MM.1S (cell line): ENCODE results near the gene DIP2B.

Source experiments
- EZH2 ChIP-seq: fragments of 300-600 bp; sonication (generic); optimal IDR thresholded peaks from 2 replicates; pipeline ENCODE3; 2017; ENCODE audit warnings: low read depth, mild to moderate bottlenecking, antibody characterized with exemption, low read length, mixed read lengths
- EZH2phosphoT487 ChIP-seq: fragments of 300-600 bp; sonication (generic); IDR thresholded peaks from 2 replicates; pipeline ENCODE4 v1.6.1; 2018; ENCODE audit warnings: antibody characterized with exemption, low read length
- TF ChIP-seq, protein P1 (sequence below): fragments of 300-600 bp; sonication (generic); IDR thresholded peaks from 2 replicates; pipeline ENCODE4 v1.5.1; 2016; ENCODE audit warnings: antibody characterized with exemption, low read length, mixed read lengths

- TF ChIP-seq, protein P1, sequence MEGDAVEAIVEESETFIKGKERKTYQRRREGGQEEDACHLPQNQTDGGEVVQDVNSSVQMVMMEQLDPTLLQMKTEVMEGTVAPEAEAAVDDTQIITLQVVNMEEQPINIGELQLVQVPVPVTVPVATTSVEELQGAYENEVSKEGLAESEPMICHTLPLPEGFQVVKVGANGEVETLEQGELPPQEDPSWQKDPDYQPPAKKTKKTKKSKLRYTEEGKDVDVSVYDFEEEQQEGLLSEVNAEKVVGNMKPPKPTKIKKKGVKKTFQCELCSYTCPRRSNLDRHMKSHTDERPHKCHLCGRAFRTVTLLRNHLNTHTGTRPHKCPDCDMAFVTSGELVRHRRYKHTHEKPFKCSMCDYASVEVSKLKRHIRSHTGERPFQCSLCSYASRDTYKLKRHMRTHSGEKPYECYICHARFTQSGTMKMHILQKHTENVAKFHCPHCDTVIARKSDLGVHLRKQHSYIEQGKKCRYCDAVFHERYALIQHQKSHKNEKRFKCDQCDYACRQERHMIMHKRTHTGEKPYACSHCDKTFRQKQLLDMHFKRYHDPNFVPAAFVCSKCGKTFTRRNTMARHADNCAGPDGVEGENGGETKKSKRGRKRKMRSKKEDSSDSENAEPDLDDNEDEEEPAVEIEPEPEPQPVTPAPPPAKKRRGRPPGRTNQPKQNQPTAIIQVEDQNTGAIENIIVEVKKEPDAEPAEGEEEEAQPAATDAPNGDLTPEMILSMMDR, result no peak
- TF ChIP-seq EZH2, result no peak
- TF ChIP-seq EZH2phosphoT487, result no peak
Observed at GRCh38 chr12:50507930-50508329, 3.1 kb downstream of the DIP2B start.
